ENCODE results near the gene CACNA2D1. TPM values are rescaled to one million over a fixed set of nuclear protein-coding genes. Genes with fewer than 3 reads are reported as not detected.

CACNA2D1 gene
- total and polyA plus RNA-seq, 9 of the 15 experiments (the other 6 are each of a cell fraction or from before 2014, with no cell fraction given): 0.49 TPM; not detected in 8

DNA sequence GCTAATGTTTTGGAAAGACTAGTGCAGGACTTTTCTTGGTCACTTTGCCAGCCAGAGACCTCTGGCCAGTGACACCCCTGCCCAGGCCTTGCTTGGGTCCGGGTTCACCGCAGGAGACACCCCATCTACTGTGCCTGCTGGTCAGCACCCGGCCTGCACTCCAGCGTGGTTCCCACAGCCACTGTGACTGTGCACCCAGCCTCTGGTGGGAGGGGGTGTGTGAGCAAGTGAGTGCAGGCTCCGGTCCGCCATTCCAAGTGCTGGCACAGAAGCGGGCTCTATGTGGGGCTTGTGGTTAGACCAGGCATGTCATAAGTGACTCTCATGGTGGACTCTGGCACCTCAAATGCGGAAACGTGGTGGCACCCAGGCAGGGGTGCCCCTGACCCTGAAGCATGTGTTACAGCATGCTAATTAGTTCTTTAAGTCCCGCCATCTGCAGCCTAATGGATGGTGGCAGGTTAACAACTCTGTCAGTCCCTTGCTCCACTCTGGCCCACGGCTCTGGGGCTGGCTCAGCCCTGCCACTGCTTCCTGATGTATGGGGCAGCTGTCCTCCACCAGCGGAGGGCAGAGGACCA lies 361.8 kb downstream of the CACNA2D1 start:
- Histone ChIP-seq H3K9me1 (ENCODE audit: control insufficient read depth, insufficient read depth, low read length) (no peaks in the 10 kb centered on the region), H2AFZ (ENCODE audit: low read depth, low read length) (no peak overlapping the region), H3K27me3 (ENCODE audit: control insufficient read depth in 2 of 2, insufficient read depth in 2 of 2, low read length in 2 of 2) (no peaks in the 10 kb centered on the region), H3K9ac (ENCODE audit: insufficient read depth in 1 of 2, low read depth in 2 of 2, low read length in 2 of 2) (no peak overlapping the region), H3K4me2 (ENCODE audit: insufficient read depth, low read length) (no peak overlapping the region), H3K79me2 (ENCODE audit: control insufficient read depth, insufficient read depth, low read length) (no peaks in the 10 kb centered on the region), H3K36me3 (ENCODE audit: control insufficient read depth, insufficient read depth, low read length) (no peaks in the 10 kb centered on the region), H3K9me3 (replicated peaks; ENCODE audit: control insufficient read depth, insufficient read depth, low read depth, low read length) (no peaks in the 10 kb centered on the region; the same call in 1 of the 2 replicates), H3K27ac (ENCODE audit: extremely low read depth, low read depth, low read length) (no peak overlapping the region), H4K20me1 (replicated peaks; ENCODE audit: control insufficient read depth, insufficient read depth, low read length) (no peaks in the 10 kb centered on the region), H3K4me1 (replicated peaks in 1 of 2; ENCODE audit: control insufficient read depth in 2 of 2, insufficient read depth in 2 of 2, low read length in 2 of 2) (no peaks in the 10 kb centered on the region), H3K4me3 (no peak overlapping the region)
- ATAC-seq (no peak), DNase-seq (ENCODE audit: extremely low read depth in 1 of 4, low spot score in 3 of 4) (no peak), FAIRE-seq (no peak)
- intact Hi-C loops (cut with micrococcal nuclease): no loop called here
- no peak for TF ChIP-seq RBM14 (IDR thresholded peaks at IDR 0.05; ENCODE audit: borderline replicate concordance, insufficient read depth, low read depth, low read length)
- TF ChIP-seq ZNF592 (IDR thresholded peaks at IDR 0.05): no peak
- no peak for TF ChIP-seq ZNF586 (CRISPR knock-in tag; conservative IDR thresholded peaks at IDR 0.05)
- no peak for TF ChIP-seq KAT2B (IDR thresholded peaks at IDR 0.05; ENCODE audit: low read depth, low read length)
- TF ChIP-seq BRD9 (IDR thresholded peaks at IDR 0.05; ENCODE audit: low read depth, partially characterized antibody): no peak
- TF ChIP-seq, protein P1, sequence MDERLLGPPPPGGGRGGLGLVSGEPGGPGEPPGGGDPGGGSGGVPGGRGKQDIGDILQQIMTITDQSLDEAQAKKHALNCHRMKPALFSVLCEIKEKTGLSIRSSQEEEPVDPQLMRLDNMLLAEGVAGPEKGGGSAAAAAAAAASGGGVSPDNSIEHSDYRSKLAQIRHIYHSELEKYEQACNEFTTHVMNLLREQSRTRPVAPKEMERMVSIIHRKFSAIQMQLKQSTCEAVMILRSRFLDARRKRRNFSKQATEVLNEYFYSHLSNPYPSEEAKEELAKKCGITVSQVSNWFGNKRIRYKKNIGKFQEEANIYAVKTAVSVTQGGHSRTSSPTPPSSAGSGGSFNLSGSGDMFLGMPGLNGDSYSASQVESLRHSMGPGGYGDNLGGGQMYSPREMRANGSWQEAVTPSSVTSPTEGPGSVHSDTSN (CRISPR knock-in tag; IDR thresholded peaks at IDR 0.05; ENCODE audit: low read depth): no peak
- TF ChIP-seq, protein P1 (tag; conservative IDR thresholded peaks at IDR 0.05; ENCODE audit: low read depth): no peak
- WGBS (ENCODE audit: insufficient coverage, low coverage, missing lambda C conversion rate): under 1% methylated on average over 12 of the region's 12 CpGs
- POLR2A ChIA-PET: no interaction called here
- in situ Hi-C loops (cut with MboI): no loop called here
- CTCF ChIA-PET (ENCODE audit: low intra/inter-chr PET ratio): no interaction called here
- no TSS peak for BruUV-seq (replicated peaks)

All from K562 (cell line).